ENCODE data around the gene FGFR3. TPM values are rescaled to one million over a fixed set of nuclear protein-coding genes. Genes with fewer than 3 reads are reported as not detected.

The FGFR3 gene
- total and polyA plus RNA-seq, 9 of the 15 experiments (the other 6 are each of a cell fraction or from before 2014, with no cell fraction given): 1.2 to 60.4 (median 12.7) TPM

- TF ChIP-seq THAP7 (CRISPR knock-in tag; IDR thresholded peaks at IDR 0.05): no peak
- no peak for TF ChIP-seq DACH1 (IDR thresholded peaks at IDR 0.05; ENCODE audit: partially characterized antibody)
- TF ChIP-seq ZNF263 (CRISPR knock-in tag; IDR thresholded peaks at IDR 0.05; ENCODE audit: borderline replicate concordance): peak; percentile 83; the same call in 1 of the 2 replicates
- 0 out of 2 replicates have a peak, but pooled peaks have one; percentile 30 for TF ChIP-seq ZNF592 (IDR thresholded peaks at IDR 0.05)
- peak; percentile 30; the same call in 1 of the 2 replicates for TF ChIP-seq TEAD4 (IDR thresholded peaks at IDR 0.05; ENCODE audit: low read length)
- no peak for TF ChIP-seq TEAD4 (CRISPR knock-in tag; IDR thresholded peaks at IDR 0.05; ENCODE audit: borderline replicate concordance)
- TF ChIP-seq ZNF696 (CRISPR knock-in tag; conservative IDR thresholded peaks at IDR 0.05): no peak
- TF ChIP-seq ZBTB1 (CRISPR knock-in tag; IDR thresholded peaks at IDR 0.05; ENCODE audit: borderline replicate concordance, low read depth): no peak
- TF ChIP-seq ELK1 (CRISPR knock-in tag; IDR thresholded peaks at IDR 0.05): no peak
- no peak for TF ChIP-seq MYBL2 (IDR thresholded peaks at IDR 0.05; ENCODE audit: low read depth)
- TF ChIP-seq MYBL2 (CRISPR knock-in tag; IDR thresholded peaks at IDR 0.05; ENCODE audit: borderline replicate concordance): no peak
- TF ChIP-seq POLR2H (tag; IDR thresholded peaks at IDR 0.05; ENCODE audit: low read depth): no peak
- no peak for TF ChIP-seq ZBTB17 (CRISPR knock-in tag; IDR thresholded peaks at IDR 0.05)
- TF ChIP-seq HMGN3 (IDR thresholded peaks at IDR 0.05; ENCODE audit: borderline replicate concordance, extremely low read depth, insufficient read length, low read depth, low read length): no peak
- TF ChIP-seq SMARCE1 (IDR thresholded peaks at IDR 0.05): 0 out of 2 replicates have a peak, but pooled peaks have one; percentile 55
- TF ChIP-seq THRAP3 (IDR thresholded peaks at IDR 0.05; ENCODE audit: borderline replicate concordance): no peak
- peak; percentile 39 for TF ChIP-seq TCF3 (CRISPR knock-in tag; IDR thresholded peaks at IDR 0.05)
- no peak for TF ChIP-seq GTF2B (IDR thresholded peaks at IDR 0.05; ENCODE audit: extremely low read depth, insufficient read length)
- no peak for TF ChIP-seq ZBTB12 (CRISPR knock-in tag; IDR thresholded peaks at IDR 0.05)
Observed at GRCh38 chr4:1852904-1853623, 60.0 kb downstream of the FGFR3 start (continued).
